GM18505 (cell line): ENCODE data around the gene MPC1.
"Not testable (repeated sequence)": the region's sequence is repeated elsewhere in the genome, so short reads cannot be mapped to it uniquely, and the experiment has no call there.

Experiments used
- ATAC-seq: cut with Tn5 transposase; IDR thresholded peaks from one replicate; pipeline ENCODE4 v1.9.1; 2021; ENCODE audit not compliant: unreplicated experiment
- POLR2A ChIP-seq: IDR thresholded peaks from 4 replicates; pipeline ENCODE4 v1.6.1; 2011; ENCODE audit warnings: borderline replicate concordance; ENCODE audit not compliant: insufficient read depth, insufficient read length; ENCODE audit errors: extremely low read depth

MPC1 gene

DNA sequence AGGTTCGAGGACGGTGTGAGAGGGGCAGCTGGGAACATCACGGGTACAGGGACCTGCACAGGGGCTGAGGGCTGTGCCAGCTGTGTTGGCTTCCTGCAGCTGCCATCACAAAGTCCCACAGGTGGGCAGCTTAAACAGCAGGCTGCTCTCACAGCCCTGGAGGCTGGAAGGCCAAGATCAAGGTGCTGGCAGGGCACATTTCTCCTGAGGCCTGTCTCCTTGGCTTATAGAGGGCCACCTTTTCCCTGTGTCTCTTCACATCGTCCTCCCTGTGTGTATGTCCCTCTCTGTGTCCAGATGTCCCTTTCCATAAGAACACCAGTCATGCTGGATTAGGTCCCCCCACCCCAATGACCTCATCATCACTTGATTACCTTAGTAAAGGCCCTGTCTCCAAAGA, 15.1 kb upstream of the MPC1 start:
- no peak for ATAC-seq
- no peak for TF ChIP-seq POLR2A

DNA sequence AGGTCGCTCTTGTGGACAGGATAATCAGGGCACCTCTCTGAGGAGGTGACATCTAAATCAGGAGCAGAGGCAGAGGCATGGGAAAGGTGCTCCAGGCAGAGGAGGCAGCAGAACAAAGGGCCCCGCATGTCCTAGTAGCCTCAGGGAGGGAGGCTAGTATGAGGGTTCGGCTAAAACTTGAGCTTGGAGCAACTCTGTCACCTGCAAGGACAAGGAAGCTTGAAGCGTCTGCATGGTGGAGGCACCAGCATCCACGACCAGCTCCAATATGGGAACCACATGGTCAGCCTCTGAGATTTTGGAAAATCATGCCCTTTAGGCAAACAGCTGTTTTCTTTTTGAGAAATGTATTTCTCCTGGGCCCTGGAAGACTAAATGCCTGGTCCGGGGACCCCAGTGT, 13.0 kb upstream of the MPC1 start:
- ATAC-seq = no peak
- no peak for TF ChIP-seq POLR2A

DNA sequence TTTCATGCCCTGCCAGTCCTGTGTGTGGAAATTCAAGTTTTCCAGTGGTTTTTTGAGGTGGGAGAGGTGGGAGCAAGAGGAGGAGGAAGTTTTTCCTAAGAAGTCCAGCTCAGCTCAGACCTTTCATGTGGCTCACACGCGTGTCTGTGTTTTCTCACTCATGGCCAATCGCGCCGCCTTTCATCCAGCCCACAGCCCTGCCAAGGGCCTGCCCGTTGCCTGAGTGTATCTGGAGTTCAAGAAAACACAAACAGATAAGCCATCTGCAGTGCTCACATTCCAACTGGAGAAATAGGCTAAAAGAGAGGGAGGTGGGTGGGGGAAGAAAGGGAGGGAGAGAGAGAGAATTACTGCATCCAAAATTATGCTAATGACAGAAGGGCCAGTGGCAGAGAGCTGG, 12.6 kb upstream of the MPC1 start:
- ATAC-seq = no peak
- no peak for TF ChIP-seq POLR2A

DNA sequence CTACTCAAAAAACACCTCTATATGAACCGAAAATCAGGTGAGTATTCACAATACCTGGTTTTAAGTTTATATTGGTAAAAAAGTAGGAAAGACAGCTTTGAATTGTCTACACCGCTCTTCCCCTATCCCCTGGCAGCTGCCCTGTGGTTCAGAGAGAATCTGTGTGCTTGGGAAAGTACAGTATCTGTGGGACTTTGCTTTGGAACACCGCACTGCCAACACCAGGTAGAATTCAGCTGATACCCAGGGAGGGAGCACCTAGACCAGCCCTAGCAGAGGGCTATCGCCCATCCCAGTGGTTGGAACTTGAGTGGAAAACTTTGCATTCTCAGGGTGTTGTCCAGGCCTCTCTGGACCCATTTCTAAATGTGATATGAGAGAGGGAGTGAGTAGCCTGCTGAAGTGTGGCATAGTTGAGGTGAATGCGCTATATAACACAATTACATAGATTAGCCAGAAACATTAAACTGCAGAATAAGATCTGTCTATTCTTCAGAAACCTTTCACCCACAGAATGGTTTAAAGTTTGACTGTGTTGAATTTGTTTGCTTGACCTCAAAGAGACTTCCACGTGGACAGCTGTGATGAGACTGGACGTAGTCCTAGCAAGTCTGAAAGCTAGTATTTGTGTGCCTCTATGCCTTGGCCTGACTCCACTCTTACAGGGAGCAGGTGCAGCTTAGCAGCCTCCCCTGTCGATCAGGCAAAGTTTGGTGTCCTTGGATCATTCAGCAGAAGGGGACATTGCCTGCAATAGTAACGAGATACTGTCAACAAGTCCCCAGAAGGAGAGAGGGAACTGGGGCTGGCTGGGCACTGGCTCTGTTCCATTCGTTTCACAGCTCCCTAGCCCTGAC, 11.5 kb upstream of the MPC1 start:
- ATAC-seq = no peak
- no peak for TF ChIP-seq POLR2A

DNA sequence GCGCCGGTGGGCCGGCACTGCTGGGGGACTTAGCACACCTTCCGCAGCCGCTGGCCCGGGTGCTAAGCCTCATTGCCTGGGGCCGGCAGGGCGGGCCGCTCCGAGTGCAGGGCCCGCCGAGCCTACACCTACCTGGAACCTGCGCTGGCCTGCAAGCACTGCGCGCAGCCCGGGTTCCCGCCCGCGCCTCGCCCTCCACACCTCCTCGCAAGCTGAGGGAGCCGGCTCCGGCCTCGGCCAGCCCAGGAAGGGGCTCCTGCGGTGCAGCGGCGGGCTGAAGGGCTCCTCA, 10.7 kb upstream of the MPC1 start:
- TF ChIP-seq POLR2A = no peak
- ATAC-seq = no peak

DNA sequence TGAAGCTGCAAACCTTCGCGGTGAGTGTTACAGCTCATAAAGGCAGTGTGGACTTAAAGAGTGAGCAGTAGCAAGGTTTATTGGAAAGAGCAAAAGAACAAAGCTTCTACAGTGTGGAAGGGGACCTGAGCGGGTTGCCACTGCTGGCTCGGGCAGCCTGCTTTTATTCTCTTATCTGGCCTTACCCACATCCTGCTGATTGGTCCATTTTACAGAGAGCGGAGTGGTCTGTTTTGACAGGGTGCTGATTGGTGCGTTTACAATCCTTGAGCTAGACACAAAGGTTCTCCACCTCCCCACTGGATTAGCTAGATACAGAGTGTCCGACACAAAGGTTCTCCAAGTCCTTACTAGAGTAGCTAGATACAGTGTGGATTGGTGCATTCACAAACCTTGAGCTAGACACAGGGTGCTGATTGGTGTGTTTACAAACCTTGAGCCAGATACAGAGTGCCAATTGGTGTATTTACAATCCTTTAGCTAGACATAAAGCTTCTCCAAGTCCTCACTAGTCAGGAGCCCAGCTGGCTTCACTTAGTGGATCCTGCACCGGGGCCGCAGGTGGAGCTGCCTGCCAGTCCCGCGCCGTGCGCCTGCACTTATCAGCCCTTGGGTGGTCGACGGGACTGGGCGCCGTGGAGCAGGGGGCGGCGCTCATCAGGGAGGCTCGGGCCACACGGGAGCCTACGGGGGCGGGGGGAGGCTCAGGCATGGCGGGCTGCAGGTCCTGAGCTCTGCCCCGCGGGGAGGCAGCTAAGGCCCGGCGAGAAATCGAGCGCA, 10.2 kb upstream of the MPC1 start:
- ATAC-seq = not testable (repeated sequence)

DNA sequence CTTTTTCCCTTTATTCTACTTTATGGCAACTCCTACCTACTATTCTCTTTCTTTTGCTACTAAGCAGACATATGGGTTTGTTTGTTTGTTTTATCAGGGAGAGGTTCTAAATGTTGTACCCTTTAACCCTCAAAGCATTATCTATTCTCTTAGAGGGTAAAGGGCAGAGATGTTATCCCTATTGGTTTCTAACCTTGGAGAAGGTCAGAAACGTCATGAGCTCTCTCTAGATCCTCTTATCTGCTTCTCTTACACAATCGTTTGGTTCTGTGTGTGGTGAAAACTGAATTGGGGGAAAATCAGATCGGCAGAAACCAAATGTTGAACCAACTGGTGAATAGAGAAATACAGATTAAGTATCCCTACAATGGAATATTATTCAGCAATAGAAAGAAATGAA, 6.4 kb upstream of the MPC1 start:
- ATAC-seq = no peak
- TF ChIP-seq POLR2A = no peak

DNA sequence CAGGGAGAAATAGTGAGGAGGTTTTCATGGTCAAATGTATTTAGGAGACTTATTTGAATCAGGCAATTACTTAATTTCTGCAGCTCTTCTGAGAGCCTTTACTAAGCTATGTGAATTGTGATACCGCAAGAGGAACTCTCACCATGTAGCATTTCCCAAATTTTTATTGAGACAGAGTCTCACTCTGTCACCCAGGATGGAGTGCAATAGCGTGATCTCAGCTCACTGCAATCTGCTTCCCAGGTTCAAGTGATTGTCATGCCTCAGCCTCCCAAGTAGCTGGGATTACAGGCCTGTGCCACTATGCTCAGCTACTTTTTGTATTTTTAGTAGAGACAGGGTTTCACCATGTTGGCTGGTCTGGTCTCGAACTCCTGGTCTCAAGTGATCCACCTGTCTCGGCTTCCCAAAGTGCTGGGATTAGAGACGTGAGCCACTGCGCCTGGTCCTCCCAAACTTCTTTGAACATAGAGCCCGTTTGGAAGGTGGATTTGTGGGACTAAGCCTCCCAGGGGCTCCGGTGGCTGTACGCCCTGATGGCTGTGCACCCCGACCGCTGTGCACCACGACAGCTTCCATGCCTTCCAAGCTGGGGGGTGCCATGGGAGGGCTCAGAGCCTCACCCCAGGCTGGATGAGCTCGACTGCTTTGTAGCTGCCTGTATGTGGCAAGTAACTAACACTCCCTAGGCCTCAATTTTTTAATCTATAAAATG, 5.7 kb upstream of the MPC1 start:
- no peak for ATAC-seq
- TF ChIP-seq POLR2A = no peak

DNA sequence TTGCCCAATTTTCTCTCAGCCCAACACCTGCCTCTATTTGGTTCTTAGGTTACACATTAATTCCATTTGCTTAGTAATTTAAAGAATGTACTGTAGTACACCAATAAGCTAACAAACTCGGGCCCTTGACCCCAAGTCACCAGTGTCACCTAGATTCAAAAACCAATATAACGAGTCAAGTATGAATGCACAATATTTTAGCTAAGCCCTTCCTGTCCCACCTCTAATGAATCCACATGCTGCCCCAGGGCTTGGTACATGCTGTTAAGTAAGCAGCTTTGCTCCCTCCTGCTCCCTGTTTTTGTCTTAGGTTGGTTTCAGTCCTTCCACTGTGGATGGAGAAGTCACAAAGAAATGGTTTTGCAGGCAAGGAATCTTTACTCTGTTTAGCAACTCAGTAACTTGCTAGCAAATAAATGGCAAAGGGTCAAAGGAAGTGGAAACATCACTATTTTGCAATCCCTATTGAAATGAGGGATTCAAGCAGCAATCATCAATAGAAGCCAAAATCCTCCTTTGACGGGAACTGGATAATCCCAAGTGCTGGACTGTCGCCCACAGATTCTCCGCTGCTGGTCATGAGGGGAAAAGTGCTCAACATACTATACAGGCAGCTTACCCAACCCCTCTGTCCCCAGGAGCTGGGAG, 5.0 kb upstream of the MPC1 start:
- no peak for TF ChIP-seq POLR2A
- no peak for ATAC-seq

DNA sequence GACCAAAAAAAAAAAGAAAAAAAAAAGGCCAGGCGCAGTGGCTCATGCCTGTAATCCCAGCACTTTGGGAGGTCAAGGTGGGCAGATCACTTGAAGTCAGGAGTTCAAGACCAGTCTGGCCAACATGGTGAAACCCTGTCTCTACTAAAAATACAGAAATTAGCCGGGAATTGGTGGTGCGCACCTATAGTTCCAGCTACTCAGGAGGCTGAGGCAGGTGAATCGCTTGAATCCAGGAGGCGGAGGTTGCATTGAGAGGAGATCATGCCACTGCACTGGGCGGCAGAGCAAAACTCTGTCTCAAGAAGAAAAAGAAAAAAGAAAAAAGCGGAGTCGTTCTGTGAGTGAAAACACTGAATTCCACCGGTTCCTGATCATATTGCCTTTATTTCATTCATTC, 4.4 kb upstream of the MPC1 start:
- ATAC-seq = not testable (repeated sequence)

DNA sequence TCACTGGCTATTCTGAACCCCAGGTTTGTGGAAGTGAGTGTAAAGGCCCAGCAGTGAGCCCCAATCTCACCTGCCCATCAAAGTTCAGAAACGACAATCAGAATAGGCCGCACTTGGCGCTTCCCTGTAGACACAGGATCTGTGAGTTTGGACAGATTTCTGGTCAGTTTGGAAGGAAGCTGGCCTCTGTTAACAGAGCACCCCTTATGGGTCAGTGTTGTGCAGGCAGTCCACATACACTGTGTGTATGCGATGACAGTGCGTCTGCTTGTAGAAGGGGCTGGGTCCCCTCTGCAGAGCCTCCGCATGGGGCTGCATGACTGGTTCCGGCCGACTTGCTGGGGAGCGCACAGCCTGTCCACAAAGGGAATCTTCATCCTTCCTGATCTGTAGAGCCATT, 3.4 kb upstream of the MPC1 start:
- no peak for ATAC-seq
- no peak for TF ChIP-seq POLR2A

DNA sequence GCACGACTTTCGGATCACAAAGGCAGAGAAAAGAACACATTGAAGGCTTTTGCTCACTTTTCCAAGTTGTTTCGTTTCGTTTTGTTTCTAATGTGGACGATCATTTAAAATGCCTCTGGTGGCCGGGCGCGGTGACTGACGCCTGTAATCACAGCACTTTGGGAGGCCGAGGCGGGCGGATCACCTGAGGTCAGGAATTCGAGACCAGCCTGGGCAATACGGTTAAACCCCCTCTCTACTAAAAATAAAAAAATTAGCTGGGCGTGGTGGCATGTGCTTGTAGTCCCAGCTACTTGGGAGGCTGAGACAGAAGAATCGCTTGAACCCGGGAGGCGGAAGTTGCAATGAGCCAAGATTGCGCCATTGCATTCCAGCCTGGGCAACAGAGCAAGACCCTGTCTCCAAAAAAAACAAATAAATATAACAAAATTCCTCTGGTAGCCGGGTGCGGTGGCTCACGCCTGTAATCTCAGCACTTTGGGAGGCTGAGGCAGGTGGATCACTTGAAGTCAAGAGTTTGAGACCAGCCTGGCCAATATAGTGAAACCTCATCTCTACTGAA, 1.1 kb upstream of the MPC1 start:
- peak; percentile 1 for ATAC-seq

DNA sequence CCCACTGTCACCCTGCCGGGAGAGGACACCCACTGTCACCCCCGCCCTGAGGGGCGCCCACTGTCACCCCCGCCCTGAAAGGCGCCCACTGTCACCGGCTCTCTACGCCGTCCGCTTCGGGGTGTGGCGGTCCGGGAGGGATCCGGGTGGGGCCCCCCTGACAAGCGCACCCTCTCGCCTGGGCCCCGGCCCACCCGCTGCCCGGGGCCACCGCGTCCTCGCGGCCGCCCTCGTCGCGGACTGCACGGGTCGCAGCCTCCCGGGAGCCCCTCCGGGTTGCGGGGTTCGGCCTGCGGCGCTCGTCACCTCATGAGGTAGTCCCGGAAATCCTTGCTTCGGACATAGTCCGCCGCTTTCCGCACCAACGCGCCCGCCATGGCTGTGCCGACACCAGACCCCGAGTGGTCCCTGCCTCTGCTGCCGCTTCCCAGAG, 224 bp downstream of the MPC1 start:
- peak; percentile 68 for TF ChIP-seq POLR2A
- ATAC-seq = peak; percentile 5

DNA sequence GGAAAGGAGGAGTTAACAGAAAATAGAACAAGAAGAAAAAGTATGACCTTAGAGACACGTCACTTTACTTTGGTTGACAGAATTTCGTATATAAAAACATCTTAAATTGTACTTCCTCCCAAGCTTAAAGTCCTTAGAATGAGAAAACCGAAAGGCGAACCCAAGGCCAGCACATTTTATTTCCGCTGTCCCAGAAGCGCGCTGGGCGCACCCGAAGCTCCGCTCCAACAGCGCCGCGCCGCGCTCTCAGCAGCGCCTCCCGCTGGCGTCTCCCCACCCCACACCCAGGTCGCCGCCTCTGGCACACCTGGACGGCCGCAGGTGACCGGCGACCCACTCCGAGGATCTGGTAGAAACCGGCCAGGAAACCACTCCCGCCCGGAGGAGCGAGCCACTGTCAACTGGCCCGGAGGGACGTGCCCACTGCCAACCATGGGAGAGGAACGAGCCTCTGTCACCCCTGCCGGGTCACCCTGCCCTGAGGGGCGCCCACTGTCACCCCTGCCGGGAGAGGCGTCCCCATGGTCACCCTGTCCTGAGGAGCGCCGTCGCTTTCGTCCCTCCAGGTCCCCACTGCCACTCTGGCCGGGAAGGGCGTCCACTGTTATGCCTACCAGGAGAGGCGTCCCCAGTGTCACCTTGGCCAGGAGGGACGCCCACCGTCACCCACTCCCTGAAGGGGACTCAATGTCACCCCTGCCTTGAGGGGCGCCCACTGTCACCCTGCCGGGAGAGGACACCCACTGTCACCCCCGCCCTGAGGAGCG, 824 bp downstream of the MPC1 start:
- peak; percentile 39 for TF ChIP-seq POLR2A

More for the DNA sequence above, 824 bp downstream of the MPC1 start:
- peak; percentile 44 for ATAC-seq
